ENCODE measurements around the gene PHF23.

PHF23 gene

DNA sequence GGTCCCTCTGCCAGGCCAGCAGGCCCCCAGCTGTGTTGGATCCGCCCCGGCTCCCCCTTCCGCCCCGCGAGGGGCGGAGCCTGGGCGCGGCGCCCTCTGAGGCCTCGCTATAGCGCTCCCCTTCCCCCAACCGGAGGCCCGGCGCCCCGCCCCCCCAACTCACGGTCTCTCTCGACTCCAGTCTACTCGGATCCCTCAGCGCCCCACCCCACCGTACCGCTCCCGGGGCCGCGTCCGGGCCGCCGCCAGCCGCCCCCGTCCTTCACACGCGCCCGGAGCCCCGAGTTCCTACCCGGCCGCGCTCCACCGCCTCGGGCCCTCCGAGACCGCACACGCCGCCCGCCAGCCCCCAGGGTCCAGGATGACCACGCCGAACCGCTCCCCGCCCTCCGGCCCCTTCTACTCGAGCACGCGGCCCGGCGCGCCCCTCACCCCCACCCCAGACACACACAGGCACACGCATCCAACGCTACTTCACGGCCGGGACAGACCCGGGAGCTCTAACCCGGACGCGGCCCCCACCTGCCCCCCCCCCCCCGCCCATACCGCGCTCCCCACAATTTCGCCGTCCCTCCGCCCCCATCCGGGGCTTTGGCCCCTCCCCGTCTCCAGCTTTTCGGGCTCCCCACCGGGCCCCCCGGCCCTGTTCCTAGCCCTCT lies 1.4 kb downstream of the PHF23 start:
- DNase-seq: peak; percentile 89

- DNase-seq: peak; percentile 79
Observed at GRCh38 chr17:7237266-7237760, 1.9 kb downstream of the PHF23 start.

GRCh38 chr17:7236808-7237207 lies 2.4 kb downstream of the PHF23 start:
- no peak for DNase-seq

DNA sequence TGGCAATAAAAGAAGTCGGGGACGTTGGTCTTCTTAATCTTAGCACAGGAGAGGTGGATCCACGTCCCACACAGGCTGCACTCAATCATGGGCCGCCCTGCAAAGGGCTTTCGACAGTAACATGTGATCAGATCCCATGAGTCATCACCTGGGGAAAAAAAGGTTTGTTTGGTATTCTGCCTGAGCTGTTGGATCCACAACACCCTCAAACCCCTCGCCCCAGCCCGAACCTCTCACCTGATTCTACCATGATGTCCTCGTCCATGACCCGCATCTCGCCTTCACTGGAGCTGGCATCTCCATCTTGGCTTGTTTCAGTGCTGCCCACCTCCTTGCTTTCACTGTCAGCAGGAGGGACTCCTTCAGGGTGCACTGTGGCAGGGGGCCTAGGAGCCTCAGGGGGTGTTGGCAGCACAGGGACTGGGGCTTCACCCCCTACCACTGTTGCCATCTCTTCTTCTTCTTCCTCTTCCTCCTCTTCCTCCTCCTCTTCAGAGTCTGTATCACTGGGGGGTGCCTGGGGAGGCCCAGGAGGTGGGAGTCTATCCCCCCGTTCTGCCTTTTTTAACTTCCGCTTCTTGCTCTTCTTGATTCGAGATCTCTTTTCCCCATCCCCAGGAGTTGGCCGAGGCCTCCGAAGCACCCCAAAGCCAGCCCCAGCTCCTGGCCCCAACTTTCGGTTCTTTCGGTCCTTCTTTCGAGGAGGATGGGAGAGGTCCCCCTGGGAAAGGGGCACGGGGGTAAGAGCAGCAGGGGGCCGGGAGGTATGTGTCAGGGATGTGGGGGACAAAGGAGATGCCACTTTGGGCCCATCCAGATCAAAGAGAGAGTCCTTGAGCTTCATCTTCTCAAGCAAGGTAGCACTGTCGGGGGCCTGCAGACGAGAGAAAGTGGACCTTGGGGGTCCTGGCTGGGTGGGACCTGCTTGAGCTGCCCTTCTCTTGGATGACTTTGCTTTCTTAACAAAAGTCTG lies 3.3 kb downstream of the PHF23 start:
- peak; percentile 31 for DNase-seq

GRCh38 chr17:7234083-7234951 lies 4.9 kb downstream of the PHF23 start, which contains the start of gene DVL2:
Gene DVL2, minus strand, starts transcription at chr17:7234517. Its CDS starts 255 bp downstream, at chr17:7234262.
- DNase-seq: peak; percentile 98

GRCh38 chr17:7233701-7234082 lies 5.6 kb downstream of the PHF23 start:
- DNase-seq: no peak

GRCh38 chr17:7232114-7232513 lies 7.1 kb downstream of the PHF23 start:
- no peak for DNase-seq

- DNase-seq: no peak
Observed at GRCh38 chr17:7229504-7229903, 9.8 kb downstream of the PHF23 start.

DNA sequence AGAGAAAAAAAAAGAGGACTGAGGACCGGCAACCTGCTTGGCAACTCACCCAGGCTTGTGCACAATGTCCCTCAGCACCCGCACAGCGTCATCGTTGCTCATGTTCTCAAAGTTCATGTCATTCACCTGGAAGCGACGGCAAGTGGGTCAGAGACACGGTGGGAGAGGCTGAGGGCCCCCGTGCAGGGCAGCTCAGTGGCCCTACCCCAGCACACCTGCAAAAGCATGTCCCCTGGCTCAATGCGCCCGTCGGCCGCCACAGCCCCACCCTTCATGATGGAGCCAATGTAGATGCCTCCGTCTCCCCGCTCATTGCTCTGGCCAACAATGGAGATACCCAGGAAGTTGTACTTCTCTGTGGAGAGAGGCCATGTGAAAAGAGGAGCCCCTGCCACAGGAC lies 10.3 kb downstream of the PHF23 start:
- no peak for DNase-seq

DNA sequence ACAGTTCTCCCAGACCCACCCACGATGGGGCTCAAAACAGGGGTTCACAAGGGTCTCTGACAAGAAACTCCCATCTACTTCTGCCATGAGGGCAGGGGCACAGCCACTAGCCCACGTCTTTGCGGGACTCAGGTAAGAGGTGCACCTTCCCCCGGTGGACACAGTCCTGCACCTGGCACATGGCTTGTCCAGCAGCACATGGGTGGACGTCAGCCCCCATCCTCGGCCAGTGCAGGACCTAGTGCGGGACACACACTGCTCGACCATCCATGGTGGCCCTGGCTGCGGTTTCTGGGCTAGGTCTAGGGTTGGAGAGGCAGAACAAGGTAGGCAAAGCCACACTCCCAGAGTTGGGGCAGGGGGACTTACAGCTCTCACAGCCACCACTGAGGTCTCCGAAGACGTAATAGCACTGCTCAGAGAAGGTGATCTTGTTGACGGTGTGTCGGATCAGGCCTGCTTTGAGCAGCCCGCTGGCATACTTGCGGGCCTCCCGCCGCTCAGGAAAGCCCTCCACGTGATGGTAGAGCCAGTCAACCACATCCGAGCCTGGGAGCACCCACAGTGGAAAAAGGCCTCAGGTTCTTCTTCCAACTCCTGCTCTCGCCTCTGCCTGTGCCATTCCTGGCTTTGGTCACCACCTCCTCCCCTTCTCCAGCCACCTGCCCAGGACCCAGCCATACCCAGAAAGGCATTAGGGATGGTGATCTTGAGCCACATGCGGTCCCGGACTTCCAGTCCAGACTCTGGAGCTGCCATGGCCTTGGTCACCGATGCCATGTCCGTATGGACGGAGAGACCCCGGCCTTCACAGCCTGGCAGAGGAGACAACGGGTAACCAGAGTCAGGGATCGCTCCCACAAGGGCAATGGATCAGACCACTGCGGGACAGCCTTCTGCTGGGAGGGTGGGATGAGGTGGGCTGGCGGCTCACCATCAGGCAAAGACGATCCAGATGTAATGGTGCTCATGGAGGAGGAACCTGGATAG lies 12.2 kb downstream of the PHF23 start:
- no peak for DNase-seq

DNA sequence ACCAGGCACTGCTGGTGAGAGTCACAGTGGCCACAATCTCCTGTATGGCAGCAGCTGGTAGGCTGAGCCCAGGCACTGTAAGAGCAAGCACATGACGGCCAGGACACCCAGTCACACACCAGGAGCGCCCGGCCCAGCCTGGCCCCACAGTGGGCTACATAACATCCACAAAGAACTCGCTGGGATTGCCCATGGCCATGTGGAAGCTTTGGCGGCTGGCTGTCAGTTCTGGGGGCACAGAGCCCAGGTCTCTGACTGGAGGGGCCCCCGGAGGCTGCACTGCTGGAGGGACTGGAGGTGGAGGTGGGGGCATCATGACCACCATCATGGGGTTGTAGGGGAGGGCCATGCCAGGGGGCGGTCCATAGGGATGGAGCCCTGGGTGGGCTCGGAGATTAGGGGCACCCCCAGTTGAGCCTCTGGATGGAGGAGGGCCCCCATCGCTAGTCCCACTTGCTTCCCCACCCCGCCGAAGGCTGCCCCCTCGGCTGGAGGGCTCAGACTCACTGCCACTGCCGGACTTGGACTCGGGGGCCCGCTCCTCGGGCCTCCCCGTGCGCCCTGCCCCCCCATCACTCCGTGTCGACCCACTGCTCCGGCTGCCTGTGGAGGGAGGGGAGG lies 13.4 kb downstream of the PHF23 start:
- no peak for DNase-seq

DNA sequence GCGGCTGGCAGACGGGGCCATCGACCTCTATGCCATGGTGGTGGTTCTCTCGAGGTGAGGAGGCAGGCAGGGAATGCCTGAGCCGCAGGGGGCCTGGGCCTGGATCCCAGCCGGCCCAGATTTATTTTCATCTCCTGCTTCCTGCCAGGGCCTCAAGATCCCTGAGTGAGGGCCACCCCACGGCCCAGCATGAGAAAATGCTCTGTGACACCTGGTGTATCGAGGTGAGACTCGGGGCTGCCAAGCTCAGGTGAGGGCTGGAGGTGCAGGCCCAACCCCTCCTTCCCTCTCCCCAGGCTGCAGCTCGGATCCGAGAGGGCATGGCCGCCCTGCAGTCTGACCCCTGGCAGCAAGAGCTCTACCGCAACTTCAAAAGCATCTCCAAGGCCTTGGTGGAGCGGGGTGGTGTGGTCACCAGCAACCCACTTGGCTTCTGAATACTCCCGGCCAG lies 14.6 kb downstream of the PHF23 start:
- no peak for DNase-seq

- no peak for DNase-seq
Observed at GRCh38 chr17:7224110-7224509, 15.1 kb downstream of the PHF23 start.

DNA sequence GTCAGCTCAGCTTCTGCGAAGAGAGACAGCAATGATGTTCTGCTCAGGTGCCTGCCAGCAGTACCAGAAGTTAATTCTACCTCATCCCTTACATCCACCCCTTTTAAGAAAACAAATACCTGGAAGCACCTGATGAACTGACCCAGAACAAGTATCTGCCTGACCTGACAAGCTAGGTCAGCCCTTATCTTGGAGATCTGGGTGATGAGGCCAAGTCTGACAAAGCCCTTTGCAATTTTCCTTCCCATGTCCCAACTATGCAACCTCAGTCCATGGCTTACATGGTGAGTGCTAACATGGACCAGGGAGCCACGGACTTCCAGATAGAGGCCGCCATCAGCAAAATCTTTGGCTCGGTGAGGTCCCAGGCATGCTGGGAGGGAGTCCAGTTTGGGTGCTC lies 15.9 kb downstream of the PHF23 start:
- DNase-seq: no peak

DNA sequence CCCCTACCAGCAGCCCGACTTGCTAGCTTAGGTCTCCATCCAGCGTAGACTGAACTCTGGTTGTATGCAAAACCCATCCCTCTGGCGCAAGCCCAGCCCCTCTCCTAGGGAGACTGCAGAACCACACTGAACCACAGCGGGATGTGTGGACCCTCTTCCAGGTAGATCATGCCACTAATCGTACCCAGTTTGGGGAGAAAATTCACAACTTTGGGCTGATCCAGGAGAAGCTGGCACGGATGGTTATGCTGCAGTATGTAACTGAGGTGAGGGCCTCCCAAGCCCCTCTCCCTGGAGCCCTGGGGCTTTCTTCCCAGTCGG lies 16.3 kb downstream of the PHF23 start:
- no peak for DNase-seq

- DNase-seq: no peak
Observed at GRCh38 chr17:7222093-7222971, 16.9 kb downstream of the PHF23 start.

DNA sequence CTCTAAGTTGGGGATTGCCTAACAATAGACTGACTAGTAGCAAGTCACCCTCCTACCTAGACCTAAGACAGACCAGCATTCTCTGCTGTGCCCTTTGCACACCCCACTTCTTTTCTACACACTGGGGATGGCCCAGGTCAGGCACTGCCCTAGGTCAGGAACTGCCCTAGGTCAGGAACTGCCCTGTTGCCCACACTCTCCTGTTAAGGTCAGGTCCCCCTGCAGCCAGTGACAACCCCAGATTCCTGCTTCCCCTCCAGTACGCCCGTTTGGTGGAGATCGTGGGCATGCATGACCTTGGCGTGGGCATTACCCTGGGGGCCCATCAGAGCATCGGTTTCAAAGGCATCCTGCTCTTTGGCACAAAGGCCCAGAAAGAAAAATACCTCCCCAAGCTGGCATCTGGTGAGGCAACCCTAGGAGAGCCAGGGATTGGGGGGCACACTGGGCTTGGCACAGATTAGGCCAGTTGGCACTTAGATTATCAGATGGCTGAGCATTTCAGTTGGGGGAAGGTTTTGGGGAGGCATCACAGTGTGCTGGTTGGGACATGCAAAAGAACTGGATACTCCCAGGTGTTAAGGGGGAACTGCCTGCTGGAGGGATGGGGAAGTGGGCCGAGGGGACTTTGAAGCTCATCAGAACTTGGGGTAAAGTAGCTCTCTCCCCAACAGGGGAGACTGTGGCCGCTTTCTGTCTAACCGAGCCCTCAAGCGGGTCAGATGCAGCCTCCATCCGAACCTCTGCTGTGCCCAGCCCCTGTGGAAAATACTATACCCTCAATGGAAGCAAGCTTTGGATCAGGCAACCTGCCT lies 17.8 kb downstream of the PHF23 start:
- no peak for DNase-seq

- peak; percentile 86 for DNase-seq
Observed at GRCh38 chr17:7220593-7221277, 18.5 kb downstream of the PHF23 start.
